Measurements from ENCODE around the gene GATA2. TPM values are rescaled to one million over a fixed set of nuclear protein-coding genes. Genes with fewer than 3 reads are reported as not detected.

The GATA2 gene
- total RNA-seq, 1 donor from 2014 or later: 68.3 TPM

GRCh38 chr3:128473737-128474136 lies 19.3 kb downstream of the GATA2 start:
- DNase-seq: no peak
- Histone ChIP-seq H3K36me3 (no peaks in the 10 kb centered on the region), H3K4me3 (no peak overlapping the region), H3K9me3 (no peaks in the 10 kb centered on the region), H3K27ac (no peak overlapping the region), H3K27me3 (ENCODE audit: low read depth) (peaks cover 8% of the 10 kb centered on the region), H3K4me1 (no peaks in the 10 kb centered on the region)
- intact Hi-C loops (cut with DNase I): no loop called here
- TF ChIP-seq CTCF (IDR thresholded peaks at IDR 0.05): no peak
- ATAC-seq: no peak

GRCh38 chr3:128473180-128473519 lies 19.9 kb downstream of the GATA2 start:
- TF ChIP-seq CTCF (IDR thresholded peaks at IDR 0.05): no peak
- peaks cover 11% of the 10 kb centered on the region for H3K27me3 ChIP-seq (ENCODE audit: low read depth)
- intact Hi-C loops (cut with DNase I): no loop called here
- ATAC-seq (no peak), DNase-seq (no peak)
- H3K4me1 ChIP-seq: no peaks in the 10 kb centered on the region
- no peak overlapping the region for H3K4me3 ChIP-seq
- no peaks in the 10 kb centered on the region for H3K9me3 ChIP-seq
- no peaks in the 10 kb centered on the region for H3K36me3 ChIP-seq
- no peak overlapping the region for H3K27ac ChIP-seq

GRCh38 chr3:128472449-128473179 lies 20.4 kb downstream of the GATA2 start:
- Histone ChIP-seq H3K27ac (no peak overlapping the region), H3K4me1 (no peaks in the 10 kb centered on the region), H3K4me3 (no peak overlapping the region), H3K9me3 (no peaks in the 10 kb centered on the region), H3K36me3 (no peaks in the 10 kb centered on the region), H3K27me3 (ENCODE audit: low read depth) (peaks cover 12% of the 10 kb centered on the region)
- TF ChIP-seq CTCF (IDR thresholded peaks at IDR 0.05): no peak
- intact Hi-C loops (cut with DNase I): no loop called here
- ATAC-seq (no peak), DNase-seq (no peak)

GRCh38 chr3:128471720-128472119 lies 21.3 kb downstream of the GATA2 start:
- intact Hi-C loops (cut with DNase I): no loop called here
- peaks cover 4% of the 10 kb centered on the region for H3K27me3 ChIP-seq (ENCODE audit: low read depth)
- DNase-seq: no peak
- H3K4me3 ChIP-seq: no peak overlapping the region
- ATAC-seq: no peak
- TF ChIP-seq CTCF (IDR thresholded peaks at IDR 0.05): no peak
- H3K36me3 ChIP-seq: no peaks in the 10 kb centered on the region
- H3K9me3 ChIP-seq: no peaks in the 10 kb centered on the region
- H3K4me1 ChIP-seq: no peaks in the 10 kb centered on the region
- no peak overlapping the region for H3K27ac ChIP-seq

GRCh38 chr3:128471110-128471509 lies 21.9 kb downstream of the GATA2 start:
- H3K4me1 ChIP-seq: no peaks in the 10 kb centered on the region
- ATAC-seq (no peak), DNase-seq (no peak)
- H3K27me3 ChIP-seq (ENCODE audit: low read depth): peaks cover 4% of the 10 kb centered on the region
- H3K4me3 ChIP-seq: no peak overlapping the region
- no peaks in the 10 kb centered on the region for H3K9me3 ChIP-seq
- intact Hi-C loops (cut with DNase I): no loop called here
- no peak overlapping the region for H3K27ac ChIP-seq
- no peak for TF ChIP-seq CTCF (IDR thresholded peaks at IDR 0.05)
- no peaks in the 10 kb centered on the region for H3K36me3 ChIP-seq
